Activated CD4-positive, alpha-beta T cell treated with anti-CD3 and anti-CD28 coated beads for 48 hours (primary cell): ENCODE results near the gene MFF.
"Not testable (repeated sequence)": the region's sequence is repeated elsewhere in the genome, so short reads cannot be mapped to it uniquely, and the experiment has no call there.

Source experiments
- DNase-seq: peaks from one replicate; pipeline ENCODE4 v3.0.0-alpha.2; 2020

Gene MFF

DNA sequence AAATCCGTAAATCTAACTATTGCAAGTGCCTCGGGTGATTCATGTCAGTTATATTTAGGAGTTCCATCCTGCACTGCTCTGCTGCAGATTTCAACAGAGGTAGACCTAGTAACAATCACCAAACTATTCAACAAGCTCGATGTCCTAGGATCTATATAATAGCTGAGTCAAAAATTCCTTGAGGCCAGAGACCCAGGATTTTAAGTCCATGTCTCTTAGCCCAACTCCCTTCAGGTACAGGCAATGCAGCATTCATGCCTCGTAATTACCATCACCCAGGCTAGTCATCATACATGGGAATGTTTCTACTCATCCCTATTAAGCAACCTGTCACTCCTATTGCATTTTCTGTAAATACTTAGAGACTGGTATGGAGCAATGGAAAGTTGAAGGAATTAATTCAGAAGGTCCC lies 53.3 kb downstream of the MFF start:
- no peak for DNase-seq

DNA sequence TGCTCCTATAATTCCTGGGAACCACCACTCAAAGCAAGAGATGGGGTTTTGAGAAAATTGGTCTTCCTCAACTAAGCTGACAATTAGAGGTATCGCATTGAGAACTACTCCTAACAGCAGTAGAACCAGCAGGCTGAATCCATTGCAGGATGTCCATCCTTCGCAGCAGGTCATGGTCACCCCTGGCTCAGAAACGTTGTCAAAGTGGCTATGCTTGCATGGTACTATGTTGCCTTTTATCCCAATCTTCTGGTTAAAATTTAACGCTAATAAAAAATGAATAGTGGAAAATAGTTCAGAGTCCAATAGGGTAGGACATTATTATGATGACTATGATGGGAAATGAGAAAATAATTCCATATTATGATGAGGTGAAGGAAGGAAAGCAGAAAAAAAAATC lies 54.0 kb downstream of the MFF start, which contains the start of gene TM4SF20:
TM4SF20 (minus strand) TSS at position 212 of the 400 bp plus-strand sequence; CDS start at position 174, 38 bp downstream.
- DNase-seq = no peak

DNA sequence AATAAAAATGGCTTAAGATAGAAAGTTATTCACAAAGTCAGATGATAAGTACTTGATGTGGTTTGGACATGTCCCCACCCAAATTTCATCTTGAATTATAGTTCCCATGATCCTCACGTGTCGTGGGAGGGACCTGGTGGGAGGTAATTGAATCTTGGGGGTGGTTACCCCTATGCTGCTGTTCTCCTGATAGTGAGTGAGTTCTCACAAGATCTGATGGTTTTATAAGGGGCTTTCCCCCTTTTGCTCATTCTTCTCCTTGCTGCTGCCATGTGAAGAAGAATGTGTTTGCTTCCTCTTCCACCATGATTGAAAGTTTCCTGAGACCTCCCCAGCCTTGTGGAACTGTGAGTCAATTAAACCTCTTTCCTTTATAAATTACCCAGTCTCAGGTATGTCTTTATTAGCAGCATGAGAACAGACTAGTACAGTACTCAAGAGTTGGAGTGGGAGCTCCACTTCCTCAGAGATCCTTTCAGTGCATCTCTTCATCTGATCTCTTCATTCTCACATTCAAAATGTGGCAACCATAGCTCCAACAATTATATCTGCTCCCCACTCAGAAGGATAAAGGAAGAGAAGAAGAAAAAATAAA lies 57.3 kb downstream of the MFF start:
- not testable (repeated sequence) for DNase-seq

DNA sequence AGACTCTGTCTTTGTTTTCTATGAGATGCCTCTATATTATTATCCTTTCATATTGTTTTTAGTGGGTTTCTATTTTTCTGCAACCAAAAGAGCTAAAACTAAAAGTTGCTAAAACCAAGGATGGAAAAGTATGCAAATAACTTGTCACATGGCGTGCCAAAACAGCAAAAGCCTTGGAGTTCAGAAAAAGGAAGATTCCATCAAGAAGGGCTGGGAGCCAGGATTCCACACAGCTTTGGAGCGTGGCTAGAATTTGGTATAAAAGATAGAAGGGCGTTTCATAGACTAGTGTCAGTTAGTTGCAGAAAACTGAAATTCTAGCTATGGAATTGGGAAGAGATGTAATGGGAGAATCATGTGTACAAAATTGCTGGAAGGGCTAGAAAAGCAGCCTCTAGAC lies 58.6 kb downstream of the MFF start:
- DNase-seq = no peak

DNA sequence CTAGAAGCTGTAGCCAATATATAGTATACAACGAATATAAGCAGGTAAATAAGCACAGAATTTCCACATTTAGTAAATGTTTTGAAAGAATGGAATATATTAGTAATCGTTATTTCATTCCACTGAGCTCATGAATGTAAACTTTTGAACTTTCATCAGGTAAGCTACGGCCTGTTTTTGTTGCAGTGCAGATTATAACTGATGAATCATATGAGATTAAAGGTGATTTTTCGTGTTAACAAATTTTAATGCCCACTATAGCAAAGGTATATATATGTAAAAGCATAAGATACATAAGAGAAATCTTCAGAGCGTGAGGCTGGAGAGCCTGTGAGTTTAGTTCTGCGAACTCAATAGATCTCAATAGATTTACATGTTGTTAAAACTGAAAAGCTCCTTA lies 61.6 kb downstream of the MFF start:
- DNase-seq = no peak

DNA sequence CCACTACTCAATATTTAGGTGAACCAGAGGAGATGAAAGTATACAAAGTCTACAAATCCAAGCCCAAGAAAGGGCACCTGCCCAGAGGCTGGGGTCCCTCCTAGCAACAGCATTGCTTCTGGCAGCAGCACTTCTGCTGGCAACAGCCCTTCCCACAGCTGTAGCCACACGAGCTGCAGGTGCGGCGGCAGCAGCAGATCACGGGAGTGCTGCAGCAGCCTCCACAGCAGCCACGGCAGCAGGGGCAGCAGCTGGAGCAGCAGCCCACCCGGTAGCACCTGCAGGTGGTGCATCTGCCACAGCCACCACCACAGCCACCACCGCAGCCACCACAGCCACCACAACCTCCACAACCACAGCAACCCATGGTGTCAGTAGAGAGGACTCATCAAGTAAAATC lies 62.5 kb downstream of the MFF start, which contains the start of gene SCYGR1:
SCYGR1 (minus strand) TSS at position 367 of the 400 bp plus-strand sequence; CDS start at position 367, 0 bp downstream.
- DNase-seq = not testable (repeated sequence)

DNA sequence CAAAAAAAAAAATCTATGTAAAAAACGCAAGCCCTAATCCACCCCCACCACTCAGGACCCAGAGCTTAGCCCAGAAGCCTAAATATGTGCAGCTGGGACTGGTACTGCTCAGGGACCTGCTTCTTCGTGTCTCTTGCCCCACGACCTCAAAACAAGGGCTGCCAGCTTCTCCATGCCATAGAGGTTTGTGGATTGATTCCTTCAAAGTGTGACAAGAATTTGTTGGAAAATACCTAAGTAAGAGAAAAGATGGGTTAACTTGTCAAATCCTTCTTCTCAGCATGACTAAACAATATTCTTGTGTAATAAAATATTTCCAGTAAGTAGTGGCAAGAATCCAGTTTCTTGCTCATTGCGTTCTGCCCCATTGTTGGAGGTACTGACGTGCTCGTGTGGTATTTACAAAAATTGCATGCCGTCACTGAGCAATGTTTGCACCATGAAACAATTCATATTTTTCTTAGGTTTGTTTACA lies 63.5 kb downstream of the MFF start:
- no peak for DNase-seq

DNA sequence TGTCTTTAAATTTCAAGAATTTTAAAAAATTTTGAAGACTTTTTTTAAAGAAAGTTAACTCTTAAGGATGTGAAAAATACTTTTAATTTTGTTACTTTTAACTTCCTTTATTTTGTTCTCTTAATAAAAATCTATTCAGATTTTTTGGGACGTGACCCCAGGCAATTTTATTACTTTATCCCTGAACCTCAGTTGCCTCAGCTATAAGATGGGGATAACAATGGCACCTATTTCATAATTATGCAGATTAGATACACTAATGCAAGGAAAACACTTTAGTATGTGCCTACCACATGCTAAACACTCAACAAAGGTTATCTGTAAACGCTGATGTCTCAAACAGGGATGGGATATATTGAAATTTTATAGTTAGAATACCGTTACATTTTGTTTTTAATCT lies 64.2 kb downstream of the MFF start:
- DNase-seq = no peak

DNA sequence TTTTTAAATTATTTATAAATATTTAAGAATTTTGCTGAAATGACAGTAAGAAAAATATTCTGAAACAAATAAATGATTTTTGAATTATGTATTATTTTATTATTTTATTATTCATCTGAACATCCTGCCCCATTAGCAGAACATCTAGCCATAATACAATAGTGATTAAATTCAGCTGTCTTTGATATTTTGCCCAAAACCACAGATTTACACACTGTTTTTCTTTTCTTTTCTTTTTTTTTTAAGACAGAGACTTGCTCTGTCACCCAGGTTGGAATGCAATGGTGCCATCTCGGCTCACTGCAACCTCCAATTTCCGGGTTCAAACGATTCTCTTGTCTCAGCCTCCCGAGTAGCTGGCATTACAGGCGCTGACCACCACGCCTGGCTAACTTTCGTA lies 64.6 kb downstream of the MFF start:
- no peak for DNase-seq

DNA sequence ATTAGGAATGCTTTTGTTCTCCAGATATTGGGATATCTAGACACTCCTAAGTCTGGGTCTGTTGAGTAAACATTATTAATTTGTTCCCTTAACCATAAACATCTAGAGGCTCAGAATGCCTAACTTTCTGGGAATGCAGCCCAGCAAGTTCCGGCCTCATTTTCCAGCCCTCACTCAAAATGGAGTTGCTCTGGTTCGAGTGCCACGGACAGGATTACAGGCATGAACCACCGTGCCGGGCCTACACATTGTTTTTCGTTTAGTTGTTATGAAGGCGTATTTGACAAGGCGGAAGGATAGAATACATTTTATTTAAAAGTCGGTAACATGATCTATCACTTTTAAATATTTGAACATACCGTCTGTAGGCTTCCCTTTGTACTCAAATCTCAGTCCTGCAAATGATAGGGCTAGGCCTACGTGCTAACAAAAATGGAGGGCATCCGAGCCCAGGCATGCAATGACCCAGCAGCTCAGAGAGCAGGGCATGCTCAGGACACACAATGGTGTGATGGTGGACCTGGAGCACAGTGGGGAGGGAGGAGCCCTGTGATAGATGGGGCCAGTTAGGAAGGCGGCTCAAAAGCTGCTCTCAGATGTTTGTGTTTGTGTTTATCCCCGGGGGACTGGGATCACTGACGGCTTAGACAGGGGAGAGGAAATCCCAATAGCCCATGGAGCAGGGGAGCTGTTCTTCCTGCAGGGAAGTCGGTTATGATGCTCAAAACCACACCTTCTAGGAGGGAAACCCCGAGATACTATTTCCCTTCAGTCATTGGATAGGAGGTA lies 65.6 kb downstream of the MFF start:
- no peak for DNase-seq

DNA sequence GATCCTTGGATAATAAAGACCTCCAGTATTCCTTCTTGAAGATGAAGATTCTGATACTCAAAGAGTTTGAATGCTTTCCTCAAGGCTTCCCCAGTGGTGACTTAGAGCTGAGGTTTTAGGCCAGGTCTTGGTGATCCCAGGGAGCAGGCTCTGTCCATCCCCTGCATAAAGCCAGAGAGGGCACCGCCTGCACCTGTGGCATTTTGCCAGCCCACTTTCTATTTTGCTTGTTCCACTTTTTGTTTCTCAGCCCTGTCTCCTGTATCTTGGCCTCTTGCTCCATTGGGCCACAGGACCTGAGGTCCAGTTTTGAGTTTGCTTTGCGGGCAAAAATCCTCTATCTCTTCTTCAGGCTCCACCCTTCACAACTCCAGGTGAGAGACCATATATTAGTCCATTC lies 69.3 kb downstream of the MFF start:
- no peak for DNase-seq

DNA sequence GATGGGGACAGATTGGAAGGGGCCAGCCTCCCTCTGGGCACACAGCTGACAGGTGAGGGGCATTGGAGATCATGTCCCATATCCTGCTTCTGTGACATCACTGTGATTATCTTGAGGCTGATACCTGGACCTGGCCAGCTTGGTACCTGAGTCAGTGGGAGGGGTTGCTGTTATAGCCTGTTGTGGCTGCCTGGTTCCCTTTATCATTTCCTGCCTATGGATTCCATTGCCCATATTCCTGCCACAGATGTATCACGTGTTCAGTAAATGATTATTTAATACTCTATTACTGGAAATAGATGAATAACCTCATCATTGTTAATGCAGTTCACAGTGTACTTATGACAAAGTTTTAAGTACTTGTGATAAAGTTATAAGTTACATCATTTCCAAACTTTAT lies 70.5 kb downstream of the MFF start:
- no peak for DNase-seq

DNA sequence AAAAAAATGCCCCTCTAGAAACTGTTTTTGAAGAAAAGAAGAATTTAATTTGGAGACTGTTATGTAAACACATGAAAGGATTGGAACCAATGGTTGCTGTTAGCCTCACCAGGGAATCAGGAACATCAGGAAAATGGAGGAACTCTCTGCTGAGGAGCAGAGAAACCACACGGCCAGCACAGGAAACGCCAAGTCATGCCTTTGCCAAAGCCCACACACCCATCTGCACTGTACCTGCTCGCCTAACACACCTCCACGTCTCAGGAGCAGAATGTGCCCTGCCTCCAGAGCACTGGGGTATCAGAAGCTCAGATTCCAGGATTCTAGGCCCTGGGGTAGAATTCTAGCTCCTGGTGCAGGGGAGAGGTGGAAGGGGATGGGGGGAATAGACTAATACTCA lies 72.5 kb downstream of the MFF start:
- DNase-seq = no peak

DNA sequence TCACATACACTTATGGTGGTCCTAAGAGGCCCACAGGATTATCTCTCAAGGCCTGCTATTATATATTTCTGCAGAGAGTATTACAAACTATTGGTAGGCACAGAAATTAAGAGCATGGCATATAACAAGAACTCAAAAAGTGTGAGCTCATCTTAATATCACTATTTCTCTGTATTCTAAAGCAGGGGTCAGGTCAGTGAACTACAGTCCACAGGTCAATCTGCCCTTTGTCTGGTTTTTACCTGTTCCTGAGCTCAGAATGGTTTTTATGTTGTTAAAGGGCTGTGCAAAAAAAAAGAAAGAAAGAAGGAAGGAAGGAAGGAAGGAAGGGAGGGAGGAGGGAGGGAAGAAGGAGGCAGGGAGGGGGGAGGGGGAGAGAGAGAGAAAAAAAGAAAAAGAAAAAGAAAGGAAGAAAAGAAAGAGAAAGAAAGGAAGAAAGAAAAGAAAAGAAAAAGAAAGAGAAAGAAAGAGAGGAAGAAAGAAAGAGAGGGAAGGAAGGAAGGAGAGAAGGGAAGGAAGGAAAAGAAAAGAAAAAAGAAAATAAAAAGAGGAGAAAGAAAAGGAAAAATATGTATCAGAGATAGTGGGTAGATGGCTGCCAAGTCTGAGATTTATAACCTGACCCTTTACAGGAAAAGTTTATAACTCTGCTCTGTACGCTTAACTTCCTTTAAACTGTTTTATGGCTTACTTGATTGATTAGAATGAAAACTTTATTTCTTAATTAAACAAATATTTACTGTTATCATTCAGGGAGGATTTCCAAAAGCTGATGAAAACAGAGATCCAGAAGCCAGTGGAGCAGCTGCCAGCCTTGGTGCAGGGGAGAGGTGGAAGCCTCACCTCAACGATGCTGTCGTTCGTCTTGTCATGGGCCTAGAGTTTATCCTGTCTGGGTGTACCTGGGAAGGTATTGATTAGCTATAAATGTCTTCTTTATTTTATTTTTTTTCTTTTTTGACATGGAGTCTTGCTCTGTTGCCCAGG lies 73.9 kb downstream of the MFF start:
- no peak for DNase-seq

DNA sequence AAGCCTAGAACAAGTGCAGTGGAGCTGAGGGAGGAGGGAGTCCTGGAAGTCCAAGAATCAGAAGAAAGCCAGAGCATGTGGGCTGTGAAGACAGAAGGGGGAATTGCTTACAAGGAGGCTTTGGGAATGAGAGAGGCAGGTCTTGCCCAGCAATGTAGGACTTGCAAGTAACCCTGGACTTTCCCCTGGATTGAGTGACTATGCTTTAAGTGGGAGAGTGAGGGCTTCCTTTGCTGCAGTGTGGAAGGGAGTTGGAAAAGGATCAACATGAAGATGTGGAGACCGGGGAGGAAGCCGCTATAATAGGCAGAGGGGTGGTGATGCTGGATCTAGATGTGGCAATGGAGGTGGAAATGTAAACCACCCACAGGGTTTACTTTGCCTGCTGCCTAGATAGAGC lies 76.5 kb downstream of the MFF start:
- DNase-seq = no peak

DNA sequence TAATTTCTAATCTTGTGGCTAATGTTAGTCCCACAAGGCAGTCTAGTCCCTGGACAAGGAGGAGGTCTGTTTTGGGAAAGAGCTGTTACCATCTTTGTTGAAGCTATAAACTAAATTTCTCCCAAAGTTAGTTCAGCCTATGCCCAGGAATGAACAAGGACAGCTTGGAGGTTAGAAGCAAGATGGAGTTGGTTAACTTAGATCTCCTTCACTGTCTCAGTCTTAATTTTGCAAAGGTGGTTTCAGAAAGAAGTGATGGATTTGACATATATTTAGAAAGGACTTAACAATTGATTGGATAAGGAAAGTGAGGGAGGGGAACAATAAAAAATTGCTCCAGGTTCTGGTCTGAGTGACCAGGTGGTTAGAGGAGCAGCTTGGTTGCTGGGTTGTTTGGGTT lies 77.3 kb downstream of the MFF start:
- no peak for DNase-seq

DNA sequence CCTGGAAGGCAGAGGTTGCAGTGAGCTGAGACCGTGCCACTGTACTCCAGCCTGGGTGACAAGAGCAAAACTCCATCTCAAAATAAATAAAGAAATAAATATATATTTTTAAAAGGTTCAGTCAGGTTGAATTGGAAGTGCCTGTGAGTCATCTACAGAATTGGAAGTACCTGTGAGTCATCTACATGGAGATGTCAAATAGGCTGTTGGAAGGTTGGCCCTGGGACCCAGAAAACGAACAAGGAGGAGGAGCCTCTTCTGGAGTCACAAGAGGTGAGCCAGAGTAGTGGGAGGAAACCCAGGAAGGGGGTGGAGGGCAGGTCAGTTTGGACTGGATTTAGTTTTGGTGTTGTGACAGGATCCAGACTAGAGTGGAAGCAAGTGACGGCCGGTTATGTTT lies 77.9 kb downstream of the MFF start:
- DNase-seq = peak; percentile 26

DNA sequence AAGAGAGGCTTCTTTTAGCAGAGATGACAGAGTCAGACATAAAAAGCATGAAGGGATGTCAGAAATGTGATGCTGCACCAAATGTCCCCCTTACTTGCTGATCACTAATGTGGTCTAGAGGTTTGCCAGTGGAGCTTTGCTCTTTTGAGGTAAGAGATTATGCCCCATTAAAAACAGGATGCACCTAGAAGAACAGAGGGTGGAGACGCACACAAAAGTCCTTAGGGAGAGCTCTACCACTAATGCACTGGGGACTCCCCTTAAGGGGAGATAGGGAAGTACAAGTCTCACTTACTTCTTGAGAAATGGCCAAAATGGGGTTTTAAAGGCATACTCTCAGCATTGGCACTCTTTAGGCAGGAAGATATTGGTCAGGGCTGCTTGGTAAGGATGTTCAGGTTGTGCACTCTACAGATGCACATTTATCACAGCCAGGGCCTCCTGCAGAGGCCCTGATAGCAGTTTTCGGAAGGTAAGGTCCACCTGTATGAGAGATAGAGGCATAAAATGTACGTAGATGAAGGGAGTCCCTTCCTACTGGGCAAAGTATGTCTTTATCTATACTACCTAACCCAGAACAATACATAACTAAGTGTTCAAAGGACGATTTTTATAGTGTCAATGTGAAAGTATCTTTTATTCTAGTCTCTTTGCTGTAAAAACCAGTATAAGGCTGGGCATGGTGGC lies 79.7 kb downstream of the MFF start:
- no peak for DNase-seq

DNA sequence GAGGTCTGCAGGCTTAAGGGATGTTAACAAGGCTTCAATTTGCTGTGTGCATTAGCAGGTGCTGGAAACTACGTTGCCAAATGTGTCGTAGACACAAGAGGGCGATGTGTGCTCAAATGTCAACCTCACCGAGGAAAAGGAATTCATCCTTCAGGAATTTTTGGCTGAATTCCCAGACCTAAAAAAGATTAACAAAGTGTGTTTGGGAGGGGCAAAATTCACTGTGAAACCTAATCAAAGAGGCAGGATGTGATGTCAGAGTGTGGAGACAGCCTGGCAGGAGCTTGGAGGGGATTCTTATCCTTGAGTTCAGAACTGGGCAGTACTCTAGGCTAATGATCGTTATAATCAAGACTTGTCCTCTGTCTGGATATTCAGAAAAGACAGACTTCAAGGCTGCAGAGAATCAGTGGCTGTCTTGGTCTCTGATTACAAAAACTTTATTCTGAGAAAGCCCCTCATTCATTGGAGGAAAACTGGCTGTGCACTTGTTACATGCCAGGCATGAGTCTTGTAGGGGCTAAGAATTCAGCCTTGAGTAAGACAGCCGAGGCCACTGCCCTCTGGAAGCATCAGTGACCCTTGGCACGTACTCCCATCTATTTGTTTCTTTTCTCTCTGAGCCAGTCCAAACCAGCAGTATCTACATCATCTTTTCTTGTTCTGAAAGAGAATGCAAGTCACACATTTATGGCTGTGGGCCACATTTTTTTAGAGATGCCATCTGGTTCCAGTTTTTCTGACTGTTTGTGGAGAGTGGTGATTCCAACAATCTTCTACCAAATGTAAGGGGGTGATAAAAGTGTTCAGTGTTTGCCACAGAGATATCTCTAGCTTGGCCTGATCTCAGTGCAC lies 81.4 kb downstream of the MFF start:
- no peak for DNase-seq
